Measurements from ENCODE around the gene LEP.

DNA sequence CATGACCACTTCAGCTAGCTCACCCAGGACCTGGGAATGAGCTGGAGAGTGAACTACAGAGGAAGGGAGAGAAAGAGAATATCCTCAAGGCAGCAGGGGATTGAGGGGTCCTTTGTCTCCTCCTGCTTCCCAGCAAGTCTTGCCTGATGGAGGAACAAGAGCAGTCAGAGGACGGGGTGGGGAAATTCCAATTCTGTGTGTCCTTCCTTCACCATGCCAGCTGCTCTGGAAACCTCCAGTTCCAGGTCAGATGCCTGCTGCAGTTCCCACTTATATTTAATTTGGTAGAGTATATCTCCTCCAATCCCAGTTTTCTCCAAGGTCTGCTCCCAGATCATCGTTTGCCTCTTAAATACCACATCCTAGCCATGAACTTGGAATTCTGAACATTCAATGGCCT is 21.4 kb upstream of the LEP start:
- TF ChIP-seq POLR2A (IDR thresholded peaks at IDR 0.05) (no peak), CTCF (IDR thresholded peaks at IDR 0.05) (no peak)

Data from adrenal gland (tissue), 5 donors.